NB4 (cell line): Measurements from ENCODE around the gene TBX10.

Experiments used
- DNase-seq: peaks from one replicate; pipeline ENCODE4 v3.0.0; 2010; ENCODE audit warnings: low read depth
- H3K4me3 ChIP-seq: one replicate; pipeline ENCODE4 v1.5.1; 2011; ENCODE audit warnings: mild to moderate bottlenecking, low read depth, low read length, moderate library complexity
- CTCF ChIP-seq: IDR thresholded peaks from one replicate; pipeline ENCODE4 v1.5.1; 2012; ENCODE audit warnings: low read depth, low read length
- MYC ChIP-seq: IDR thresholded peaks from 2 replicates; pipeline ENCODE4 v1.6.1; 2011; ENCODE audit warnings: low read depth, low read length
- POLR2A ChIP-seq: IDR thresholded peaks from 2 replicates; pipeline ENCODE4 v1.6.1; 2011; ENCODE audit warnings: mild to moderate bottlenecking; ENCODE audit not compliant: insufficient read length; ENCODE audit errors: extremely low read depth
- TF ChIP-seq, protein P1 (sequence below): IDR thresholded peaks from 2 replicates; pipeline ENCODE4 v1.6.1; 2011; ENCODE audit warnings: low read depth, low read length

The TBX10 gene

DNA sequence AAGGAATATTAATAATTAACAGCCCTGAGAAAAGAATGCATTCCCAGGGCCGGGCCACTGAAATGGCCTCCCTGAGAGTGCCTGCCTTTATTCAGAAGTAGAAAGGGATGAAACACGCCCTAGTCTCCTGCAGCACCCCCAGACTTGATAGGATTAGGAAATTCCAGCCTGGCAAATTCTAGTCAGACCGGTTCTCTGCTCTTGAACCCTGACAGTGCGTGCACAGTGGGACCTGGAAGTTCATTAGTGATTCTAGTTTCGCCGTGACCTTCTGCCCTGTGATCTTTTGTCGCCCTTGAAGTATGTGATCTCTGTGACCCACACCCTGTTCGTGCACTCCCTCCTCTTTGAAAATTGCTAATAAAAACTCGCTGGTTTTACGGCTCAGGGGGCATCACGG, 58.1 kb downstream of the TBX10 start:
- H3K4me3 ChIP-seq = no peak overlapping the region
- DNase-seq = no peak

More for the DNA sequence above, 58.1 kb downstream of the TBX10 start:
- no peak for TF ChIP-seq POLR2A
- no peak for TF ChIP-seq MYC
- TF ChIP-seq, protein P1, sequence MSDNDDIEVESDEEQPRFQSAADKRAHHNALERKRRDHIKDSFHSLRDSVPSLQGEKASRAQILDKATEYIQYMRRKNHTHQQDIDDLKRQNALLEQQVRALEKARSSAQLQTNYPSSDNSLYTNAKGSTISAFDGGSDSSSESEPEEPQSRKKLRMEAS = no peak
- no peak for TF ChIP-seq CTCF
